C1 segment of cervical spinal cord (tissue), 14 donors: ENCODE measurements around the gene STK33.

Experiments used
- DNase-seq, 14 donors: peaks; one replicate each; lab custom pipeline; 2025; lab: John Stamatoyannopoulos, UW

STK33 gene

GRCh38 chr11:8373519-8374432 is 220.3 kb downstream of the STK33 start:
- no peak for DNase-seq

GRCh38 chr11:8372641-8373381 is 221.2 kb downstream of the STK33 start:
- DNase-seq = no peak

- no peak for DNase-seq
Measured at GRCh38 chr11:8371516-8371884, 222.5 kb downstream of the STK33 start.

- DNase-seq = no peak
Measured at GRCh38 chr11:8370812-8371515, 223.1 kb downstream of the STK33 start.

GRCh38 chr11:8369592-8370205 is 224.3 kb downstream of the STK33 start:
- no peak for DNase-seq

GRCh38 chr11:8368772-8369171 is 225.3 kb downstream of the STK33 start:
- no peak for DNase-seq

- DNase-seq = no peak
Measured at GRCh38 chr11:8368194-8368593, 225.8 kb downstream of the STK33 start.

- DNase-seq = no peak
Measured at GRCh38 chr11:8366316-8366715, 227.7 kb downstream of the STK33 start.

- no peak for DNase-seq
Measured at GRCh38 chr11:8365216-8365941, 228.6 kb downstream of the STK33 start.

- no peak for DNase-seq
Measured at GRCh38 chr11:8363921-8364320, 230.1 kb downstream of the STK33 start.

GRCh38 chr11:8362899-8363298 is 231.1 kb downstream of the STK33 start:
- DNase-seq = no peak

- DNase-seq = no peak
Measured at GRCh38 chr11:8362491-8362890, 231.5 kb downstream of the STK33 start.

GRCh38 chr11:8361664-8362210 is 232.3 kb downstream of the STK33 start:
- DNase-seq = no peak

GRCh38 chr11:8361206-8361605 is 232.8 kb downstream of the STK33 start:
- DNase-seq = no peak

GRCh38 chr11:8360086-8360828 is 233.8 kb downstream of the STK33 start:
- peak in 1 of 14 donors; percentile 3 for DNase-seq

- DNase-seq = no peak
Measured at GRCh38 chr11:8359521-8359920, 234.5 kb downstream of the STK33 start.

- no peak for DNase-seq
Measured at GRCh38 chr11:8357891-8358566, 236.0 kb downstream of the STK33 start.

GRCh38 chr11:8357505-8357888 is 236.5 kb downstream of the STK33 start:
- DNase-seq = no peak

- peak in 3 of 14 donors; percentile 21 to 57 (median 35) for DNase-seq
Measured at GRCh38 chr11:8356721-8357504, 237.1 kb downstream of the STK33 start.
